Measurements from ENCODE around the gene SP140L.
"Not testable (repeated sequence)": the region's sequence is repeated elsewhere in the genome, so short reads cannot be mapped to it uniquely, and the experiment has no call there.

SP140L gene

DNA sequence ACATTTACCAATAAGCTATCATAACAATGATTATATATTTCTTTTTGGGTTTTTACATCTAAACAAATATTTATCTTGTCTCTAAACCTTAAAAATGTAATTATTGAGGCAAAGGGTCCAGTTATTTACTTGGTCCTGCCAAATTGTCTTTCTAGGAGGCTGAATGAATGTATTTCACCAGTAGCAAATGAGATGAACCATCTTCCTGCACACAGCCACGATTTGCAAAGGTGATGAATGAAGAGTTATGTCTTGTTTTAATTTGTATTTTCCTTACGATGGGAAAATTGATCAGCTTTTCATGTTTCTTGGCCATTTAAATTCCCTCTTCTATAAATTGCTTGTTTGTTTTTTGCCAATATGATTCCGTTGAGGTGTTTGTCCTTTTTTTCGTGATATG lies 90.4 kb downstream of the SP140L start:
- no peak for DNase-seq (ENCODE audit: low read depth in 4 of 4, low spot score in 1 of 4)

DNA sequence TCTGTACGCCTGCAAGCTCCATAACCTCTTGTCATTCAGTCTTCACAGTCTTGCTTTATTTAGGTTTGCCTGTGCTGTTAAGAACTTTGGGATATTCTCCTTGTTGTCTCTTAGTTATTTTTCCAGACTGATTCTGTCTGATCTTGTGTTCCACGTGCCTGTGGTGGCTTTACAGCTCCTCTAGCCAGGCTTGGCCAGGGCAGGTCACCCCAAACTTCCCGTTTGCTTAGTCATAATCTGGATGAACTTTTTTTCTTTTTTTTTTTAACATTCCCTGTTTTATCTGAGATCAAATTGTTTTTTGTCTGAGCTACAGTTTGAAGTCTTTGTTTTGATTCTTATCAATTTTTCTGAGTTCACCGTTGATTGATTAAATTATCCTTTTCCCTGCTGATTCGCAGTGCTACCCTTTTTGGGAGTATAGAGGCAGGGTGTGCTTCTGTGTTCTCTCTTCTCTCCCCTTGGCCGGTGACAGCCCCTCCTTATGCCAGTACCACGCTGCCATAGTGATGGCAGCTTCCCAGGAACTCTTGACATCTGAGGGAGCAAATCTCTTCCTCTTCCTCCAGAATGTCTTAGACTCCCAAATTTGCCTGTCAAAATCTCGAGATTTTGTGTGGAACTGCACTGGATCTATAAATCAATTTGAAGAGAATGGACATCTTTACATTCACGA lies 91.5 kb downstream of the SP140L start:
- no peak for DNase-seq (ENCODE audit: low read depth in 4 of 4, low spot score in 1 of 4)

DNA sequence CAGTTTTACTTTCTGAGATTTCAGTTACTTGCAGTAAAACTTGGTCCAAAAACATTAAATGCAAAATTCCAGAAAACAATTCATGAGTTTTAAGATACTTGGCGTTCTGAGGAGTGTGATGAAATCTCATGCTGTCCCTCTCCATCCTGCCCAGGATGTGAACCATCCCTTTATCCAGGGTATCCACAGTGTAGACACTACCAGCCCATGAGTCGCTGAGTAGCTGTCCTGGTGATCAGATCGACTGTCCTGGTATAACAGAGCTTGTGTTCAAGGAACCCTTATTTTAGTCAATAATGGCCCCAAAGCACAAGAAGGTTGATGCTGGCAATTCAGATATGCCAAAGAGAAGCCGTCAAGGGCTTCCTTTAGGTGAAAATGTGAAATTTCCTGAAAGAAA lies 92.2 kb downstream of the SP140L start:
- no peak for DNase-seq (ENCODE audit: low read depth in 4 of 4, low spot score in 1 of 4)

DNA sequence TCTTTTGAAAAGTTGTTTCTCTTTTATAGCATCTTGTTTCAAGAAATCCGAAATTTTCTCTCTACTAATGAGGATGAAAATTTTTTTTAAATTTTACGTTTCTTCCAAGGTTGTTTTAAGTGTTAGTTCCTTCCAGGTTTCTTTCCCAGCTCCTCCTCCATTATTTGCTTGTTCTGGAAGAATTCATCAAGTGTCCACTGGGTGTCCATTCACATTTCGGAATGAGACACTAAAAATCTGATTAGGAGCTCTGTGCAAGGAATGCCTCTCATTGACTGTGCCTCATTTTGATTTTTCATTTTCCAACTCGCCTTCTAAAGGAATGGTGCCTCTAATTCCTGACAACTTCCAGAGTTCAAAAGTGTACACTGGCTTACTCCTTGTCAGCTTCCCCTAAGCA lies 95.2 kb downstream of the SP140L start:
- DNase-seq (ENCODE audit: low read depth in 4 of 4, low spot score in 1 of 4): no peak

DNA sequence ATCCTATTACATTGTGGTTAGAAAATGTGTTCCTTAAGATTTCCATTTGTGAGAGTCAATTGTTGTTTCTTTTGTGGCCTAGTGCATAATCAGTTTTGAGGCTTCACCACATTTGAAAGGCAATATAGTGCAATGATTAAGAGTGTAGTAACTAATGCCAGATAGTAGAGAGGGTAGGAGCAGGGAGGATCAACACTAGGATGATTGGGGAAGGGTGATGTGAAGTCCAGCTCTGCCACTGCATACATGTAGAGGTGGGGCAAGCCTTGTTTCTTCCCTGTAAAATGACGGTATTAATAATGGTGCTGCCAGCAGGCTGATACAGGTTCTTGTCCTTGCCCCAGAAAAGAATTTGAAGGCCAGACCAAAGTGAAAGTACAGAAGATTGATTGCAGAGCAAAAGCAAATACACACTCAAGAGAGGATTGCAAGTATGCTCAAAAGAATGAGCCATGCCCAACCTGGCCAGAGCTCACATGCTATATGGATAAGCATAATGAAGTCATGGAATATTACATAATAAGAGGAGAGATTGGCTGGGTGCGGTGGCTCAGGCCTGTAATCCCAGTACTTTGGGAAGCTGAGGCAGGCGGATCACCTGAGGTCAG lies 97.0 kb downstream of the SP140L start:
- no peak for DNase-seq (ENCODE audit: low read depth in 4 of 4, low spot score in 1 of 4)

DNA sequence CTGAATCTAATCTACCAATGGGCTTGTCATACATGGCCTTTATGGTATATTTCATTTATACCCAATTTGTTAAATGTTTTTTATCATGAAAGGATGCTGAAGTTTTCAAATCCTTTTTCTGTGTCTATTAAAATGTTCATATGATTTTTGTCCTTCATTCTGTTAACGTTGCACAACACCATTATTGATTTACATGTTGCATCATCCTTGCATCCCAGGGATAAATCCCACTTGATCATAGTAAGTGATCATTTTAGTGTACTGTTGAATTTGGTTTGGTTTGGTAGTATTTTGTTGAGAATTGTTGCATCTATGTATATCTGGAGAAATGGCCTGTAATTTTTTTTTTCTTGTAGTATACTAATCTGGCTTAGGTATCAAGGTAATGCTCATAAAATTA lies 98.4 kb downstream of the SP140L start:
- no peak for DNase-seq (ENCODE audit: low read depth in 4 of 4, low spot score in 1 of 4)

DNA sequence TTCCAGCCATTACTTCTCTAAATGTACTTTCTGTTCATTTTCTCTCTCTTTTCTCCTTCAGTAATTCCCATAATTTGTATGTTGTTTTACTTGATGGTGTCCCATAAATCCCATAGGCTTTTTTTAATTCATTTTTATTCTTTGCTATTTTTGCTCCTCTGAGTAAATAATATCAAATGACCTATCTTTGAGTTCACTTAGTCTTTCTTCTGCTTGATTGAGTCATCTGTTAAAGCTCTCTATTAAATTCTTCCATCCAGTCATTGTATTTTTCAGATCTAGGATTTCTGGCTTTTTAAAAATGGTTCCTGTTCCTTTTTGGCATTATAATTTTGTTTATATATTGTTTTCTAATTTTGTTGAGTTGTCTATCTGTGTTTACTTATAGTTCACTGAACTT lies 102.5 kb downstream of the SP140L start:
- no peak for DNase-seq (ENCODE audit: low read depth in 4 of 4, low spot score in 1 of 4)

DNA sequence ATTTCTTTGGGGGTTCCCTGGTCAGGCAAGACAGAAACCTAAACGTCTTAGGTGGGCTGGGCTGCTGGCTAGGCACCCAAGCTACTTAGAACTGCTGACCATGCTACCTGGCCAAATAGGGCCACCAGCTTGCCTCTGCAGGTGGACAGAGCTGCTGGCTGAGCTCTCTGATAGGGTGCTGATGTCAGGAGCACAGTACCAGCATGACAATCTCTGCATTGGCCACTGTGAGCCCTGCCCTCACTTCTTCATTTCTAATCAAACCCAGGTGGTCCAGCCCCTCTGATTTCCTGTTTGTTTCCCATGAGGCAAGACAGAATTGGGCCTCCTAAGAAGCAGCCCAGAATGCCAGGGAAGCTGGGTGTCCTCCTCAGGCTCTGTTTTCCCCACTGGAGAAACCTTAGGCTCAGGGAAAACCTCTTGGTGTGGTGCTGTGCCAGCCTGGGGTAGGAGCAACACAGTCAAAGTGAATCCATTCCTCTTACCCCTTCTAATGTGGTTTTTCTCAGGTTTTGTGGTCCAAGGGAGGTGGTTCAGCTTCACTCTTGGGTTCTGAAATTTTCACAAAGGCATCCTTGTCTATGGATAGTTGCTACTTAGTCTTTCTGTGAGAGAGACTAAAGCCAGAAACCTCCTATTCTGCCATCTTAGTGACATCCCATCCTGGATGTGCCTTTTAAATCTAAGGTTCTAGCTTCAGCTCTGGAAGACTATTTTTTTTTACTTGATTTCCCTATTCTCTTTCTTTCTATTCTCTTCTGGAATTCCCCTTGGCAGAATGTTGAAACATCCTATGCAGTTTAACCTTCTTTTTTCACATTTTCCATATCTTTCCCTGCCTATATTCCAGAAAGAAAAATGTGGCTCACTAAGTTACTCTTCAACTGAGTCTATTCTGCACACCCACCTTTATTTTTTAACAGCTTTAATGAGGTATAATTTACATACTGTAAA lies 104.2 kb downstream of the SP140L start:
- no peak for DNase-seq (ENCODE audit: low read depth in 4 of 4, low spot score in 1 of 4)

DNA sequence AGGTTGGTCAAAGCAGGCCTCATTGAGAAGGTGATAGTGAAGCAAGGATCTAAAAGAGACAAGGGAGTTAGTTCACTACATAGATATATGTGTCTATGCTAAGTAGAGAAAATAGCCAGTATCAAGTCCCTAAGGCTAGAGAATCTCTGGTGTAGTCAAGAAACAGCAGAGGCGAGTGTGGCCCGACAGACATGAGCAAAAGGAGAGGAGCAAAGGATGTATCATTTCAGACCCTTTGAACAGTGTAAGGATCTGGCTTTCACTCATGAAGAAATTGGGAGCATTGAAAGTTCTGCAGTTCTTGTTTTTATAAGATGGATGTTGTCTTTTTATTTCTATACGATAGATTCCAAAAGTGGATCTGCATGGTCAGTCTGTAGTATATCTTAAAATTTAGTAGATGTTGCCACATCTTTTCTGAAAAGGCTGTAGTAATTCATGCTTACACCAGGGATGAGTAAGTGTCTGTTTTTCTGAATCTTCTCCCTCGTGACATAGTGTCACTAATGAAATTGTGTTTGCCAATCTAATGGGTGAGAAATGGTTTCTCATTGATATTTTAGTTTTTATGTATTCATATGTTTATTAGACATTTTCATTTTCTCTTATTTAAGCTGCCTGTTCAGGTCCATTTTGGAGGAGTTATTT lies 107.8 kb downstream of the SP140L start:
- no peak for DNase-seq (ENCODE audit: low read depth in 4 of 4, low spot score in 1 of 4)

DNA sequence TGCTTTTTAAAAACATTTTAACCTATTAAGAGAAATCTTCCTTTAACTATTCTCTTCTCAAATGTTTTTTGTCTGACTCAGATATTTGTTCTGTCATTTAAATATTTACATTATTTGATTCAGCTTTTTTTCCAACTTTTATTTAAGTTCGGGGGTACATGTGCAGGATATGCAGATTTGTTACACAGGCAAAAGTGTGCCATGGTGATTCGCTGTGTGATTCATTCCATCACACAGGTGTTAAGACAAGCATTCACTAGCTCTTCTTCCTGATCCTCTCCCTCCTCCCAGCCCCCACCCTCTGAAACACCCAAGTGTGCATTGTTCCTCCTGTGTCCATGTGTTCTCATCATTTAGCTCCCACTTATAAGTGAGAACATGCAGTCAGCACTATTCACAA lies 108.4 kb downstream of the SP140L start:
- DNase-seq (ENCODE audit: low read depth in 4 of 4, low spot score in 1 of 4): no peak

DNA sequence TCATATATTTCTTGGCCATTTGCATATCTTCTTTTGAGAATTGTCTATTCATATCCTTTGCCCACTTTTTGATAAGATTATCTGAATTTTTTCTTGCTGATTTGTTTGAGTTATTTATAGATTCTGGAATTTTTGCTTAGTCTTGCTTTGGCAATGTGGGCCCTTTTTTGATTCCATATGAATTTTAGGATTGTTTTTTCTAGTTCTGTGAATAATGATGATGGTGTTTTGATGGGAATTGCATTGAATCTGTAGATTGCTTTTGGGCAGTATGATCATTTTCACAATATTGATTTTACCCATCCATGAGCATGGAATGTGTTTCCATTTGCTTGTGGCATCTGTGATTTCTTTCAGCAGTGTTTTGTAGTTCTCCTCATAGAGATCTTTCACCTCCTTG lies 112.1 kb downstream of the SP140L start:
- DNase-seq (ENCODE audit: low read depth in 4 of 4, low spot score in 1 of 4): not testable (repeated sequence)

DNA sequence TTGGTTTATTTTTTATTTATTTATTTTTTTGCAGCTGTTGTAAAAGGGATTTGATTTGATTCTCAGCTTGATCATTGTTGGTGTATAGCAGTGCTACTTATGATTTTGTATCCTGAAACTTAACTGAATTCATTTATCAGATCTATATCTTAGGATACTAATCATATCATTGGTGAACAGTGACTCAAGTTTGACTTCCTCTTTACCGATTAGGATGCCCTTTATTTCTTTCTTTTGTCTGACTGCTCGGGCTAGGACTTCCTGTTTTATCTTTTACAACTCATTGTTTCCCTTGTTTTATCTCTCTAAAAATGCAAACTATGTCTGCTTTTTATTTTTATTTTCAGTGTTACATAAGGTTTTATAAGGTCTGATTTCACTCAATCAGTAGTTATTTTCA lies 112.6 kb downstream of the SP140L start:
- no peak for DNase-seq (ENCODE audit: low read depth in 4 of 4, low spot score in 1 of 4)

DNA sequence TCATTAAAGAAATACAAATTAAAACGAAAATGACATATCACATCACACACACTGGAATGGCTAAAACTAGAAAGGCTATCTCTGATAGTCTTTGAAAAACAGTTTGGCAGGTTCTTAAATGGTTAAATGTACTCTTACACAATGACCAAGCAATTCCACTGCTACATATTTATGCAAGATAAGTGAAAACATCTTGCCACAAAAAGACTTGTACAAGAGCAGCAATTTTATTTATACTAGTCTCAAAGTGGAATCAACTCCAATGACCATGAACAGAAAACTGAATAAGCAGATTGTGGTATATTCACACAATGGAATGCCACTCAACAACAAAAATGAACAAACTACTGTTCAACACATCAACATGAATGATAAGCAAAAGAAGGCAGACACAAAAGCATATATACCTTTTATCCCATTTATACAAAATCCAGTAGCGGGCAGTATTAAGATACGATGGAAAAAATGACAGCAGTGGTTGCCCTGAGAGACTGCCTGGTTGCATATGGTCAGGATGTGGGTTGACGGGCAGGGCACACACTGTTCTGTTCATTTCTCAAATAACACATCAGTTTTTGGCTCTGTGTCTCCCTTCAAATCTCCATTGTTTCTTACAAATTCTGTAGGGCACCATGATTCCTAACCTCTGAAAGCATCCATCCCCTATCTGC lies 114.4 kb downstream of the SP140L start:
- no peak for DNase-seq (ENCODE audit: low read depth in 4 of 4, low spot score in 1 of 4)

DNA sequence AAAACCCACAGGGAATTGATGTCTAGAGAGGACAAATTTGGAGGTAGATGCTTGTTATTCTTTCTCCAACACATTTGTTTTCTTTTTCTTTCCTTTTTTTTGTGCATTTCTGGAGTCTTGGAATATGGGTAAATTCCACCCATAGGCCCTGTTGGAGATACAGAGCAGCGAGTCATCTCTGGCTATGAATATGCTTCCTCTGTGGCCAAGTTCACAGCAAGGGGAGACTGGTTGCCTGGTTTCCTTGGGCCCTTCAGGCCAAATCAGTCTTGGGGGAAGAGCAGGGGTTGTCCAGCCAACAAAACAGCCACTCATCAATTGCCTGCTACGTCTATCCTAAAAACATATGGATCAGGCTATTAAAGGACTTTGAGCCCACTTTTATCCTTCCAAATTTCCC lies 116.5 kb downstream of the SP140L start:
- no peak for DNase-seq (ENCODE audit: low read depth in 4 of 4, low spot score in 1 of 4)

DNA sequence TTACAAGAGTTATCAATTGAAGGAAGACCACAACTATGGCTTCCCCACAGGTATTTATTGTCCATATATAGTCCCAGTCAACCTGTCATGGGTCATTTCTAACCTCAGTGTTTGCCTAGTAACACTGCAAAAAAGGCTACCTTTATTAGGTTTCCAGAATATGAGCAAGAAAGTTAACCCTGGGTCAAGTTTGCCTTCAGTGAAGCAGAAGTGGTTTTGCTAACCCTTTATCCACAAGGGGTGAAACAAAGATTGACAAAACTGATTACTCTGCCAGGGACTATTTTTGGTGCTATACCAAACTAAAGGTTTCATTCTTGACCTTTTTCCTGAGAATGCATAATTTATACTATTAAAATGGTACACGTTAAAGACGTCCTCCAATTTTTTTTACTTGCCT lies 117.8 kb downstream of the SP140L start:
- no peak for DNase-seq (ENCODE audit: low read depth in 4 of 4, low spot score in 1 of 4)

DNA sequence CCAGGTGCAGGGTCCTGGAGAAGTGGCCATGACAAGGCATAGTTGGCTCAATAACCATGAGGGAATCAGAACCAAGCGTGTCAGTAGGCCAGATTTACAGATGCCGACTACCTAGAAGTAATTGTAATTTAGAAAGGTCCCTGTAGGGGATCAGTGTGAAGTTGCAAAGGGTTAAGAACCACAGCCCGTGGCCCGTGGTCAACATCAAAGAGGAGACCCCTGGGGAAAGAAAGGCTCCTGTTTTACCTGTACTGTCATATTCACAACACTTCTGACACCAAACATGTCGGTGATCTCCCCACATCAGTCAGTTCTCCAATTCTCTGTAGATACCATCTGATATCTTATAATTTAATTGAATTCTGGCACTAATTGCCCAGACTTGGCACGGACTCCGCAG lies 120.0 kb downstream of the SP140L start:
- no peak for DNase-seq (ENCODE audit: low read depth in 4 of 4, low spot score in 1 of 4)

DNA sequence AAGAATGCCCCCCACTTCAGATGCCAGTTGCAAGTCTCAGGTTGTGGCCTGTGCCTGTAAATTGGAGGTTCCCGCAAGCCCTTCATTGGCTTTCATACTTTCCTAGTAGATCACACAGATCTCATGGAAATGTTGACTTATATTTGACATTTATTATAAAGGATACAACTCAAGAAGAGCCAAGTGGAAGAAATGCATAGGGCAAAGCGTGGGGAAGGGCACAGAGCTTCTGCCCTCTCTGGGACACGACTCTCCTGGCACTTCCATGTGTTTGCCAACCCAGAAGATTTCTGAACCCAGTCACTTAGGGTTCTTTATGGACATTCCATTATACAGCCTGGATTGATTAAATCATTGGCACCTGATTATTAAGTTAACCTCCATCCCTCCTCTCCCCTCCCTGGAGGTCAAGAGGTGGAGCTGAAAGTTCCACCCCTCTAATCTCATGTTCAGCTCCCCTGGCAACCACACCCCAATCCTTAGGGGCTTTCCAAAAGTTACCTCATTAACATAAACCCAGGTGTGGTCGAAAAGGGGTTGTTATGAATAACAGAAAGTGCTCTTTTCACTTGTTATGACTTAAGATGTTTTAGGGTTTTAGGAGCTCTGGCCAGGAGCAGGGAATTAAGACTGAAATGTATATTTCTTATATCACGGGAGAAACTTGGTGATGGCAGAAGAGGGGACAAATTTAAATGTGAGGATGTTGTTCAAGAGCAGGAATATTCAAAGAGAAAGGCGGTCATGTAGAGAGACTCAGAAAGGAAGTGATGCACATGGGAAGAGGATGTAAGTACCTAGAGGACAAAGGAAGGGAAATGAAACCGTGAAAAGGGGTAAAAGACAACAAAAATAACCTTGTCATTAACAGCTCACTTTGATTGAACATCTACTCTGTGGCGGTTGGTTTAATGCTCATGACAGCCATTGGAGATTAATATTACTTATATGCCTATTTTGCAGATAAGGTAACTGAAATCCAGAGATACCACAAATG lies 120.8 kb downstream of the SP140L start:
- DNase-seq (ENCODE audit: low read depth in 4 of 4, low spot score in 1 of 4): no peak

DNA sequence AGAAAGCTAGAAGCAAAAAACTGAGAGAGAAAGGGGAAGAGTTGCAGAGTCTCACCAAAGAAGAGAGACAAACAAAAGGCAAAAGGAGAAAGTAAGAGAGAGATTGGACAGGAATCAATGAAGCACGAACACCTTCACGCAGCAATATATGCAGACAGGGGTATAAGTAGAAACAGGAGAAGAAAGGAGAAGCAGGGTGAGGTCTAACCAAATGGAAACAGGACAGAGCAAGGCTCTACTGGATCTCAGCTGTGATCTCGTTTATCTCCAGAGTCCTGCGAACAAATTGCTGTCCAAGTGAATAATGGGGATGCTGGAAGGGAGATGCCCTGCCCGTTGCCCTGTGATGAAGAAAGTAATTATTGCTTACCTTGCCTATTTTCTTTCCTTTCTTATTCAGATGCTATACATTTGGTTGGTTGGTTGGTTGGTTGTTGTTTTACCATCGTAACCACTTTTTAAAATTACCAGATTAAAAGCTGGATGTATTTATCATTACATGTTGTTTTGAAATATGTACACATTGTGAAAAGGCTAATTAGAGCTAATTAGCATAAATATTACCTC lies 123.0 kb downstream of the SP140L start:
- no peak for DNase-seq (ENCODE audit: low read depth in 4 of 4, low spot score in 1 of 4)

DNA sequence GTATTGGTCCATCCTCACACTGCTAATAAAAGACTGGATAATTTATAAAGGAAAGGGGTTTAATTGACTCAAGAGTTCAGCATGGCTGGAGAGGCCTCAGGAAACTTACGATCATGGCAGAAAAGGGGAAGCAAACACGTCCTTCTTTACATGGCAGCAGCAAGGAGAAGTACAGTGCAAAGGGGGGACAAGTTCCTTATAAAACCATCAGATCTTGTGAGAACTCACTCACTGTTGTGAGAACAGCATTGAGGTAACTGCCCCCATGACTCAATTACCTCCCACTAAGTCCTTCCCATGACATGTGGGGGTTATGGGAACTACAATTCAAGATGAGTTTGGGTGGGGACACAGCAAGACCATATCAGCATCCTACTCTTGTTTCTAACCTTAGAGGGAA lies 126.0 kb downstream of the SP140L start:
- no peak for DNase-seq (ENCODE audit: low read depth in 4 of 4, low spot score in 1 of 4)
